ENCODE data around the gene ZDHHC7. TPM values are rescaled to one million over a fixed set of nuclear protein-coding genes. Genes with fewer than 3 reads are reported as not detected.

The ZDHHC7 gene
- total RNA-seq, 2 donors from 2014 or later = 17.5 to 39.2 TPM

- peak overlapping the region; percentile 87 to 93 (median 91) for H3K27ac ChIP-seq
- no peaks in the 10 kb centered on the region for H3K9me3 ChIP-seq
- no peak overlapping the region for H3K4me3 ChIP-seq
- TF ChIP-seq, protein P1, sequence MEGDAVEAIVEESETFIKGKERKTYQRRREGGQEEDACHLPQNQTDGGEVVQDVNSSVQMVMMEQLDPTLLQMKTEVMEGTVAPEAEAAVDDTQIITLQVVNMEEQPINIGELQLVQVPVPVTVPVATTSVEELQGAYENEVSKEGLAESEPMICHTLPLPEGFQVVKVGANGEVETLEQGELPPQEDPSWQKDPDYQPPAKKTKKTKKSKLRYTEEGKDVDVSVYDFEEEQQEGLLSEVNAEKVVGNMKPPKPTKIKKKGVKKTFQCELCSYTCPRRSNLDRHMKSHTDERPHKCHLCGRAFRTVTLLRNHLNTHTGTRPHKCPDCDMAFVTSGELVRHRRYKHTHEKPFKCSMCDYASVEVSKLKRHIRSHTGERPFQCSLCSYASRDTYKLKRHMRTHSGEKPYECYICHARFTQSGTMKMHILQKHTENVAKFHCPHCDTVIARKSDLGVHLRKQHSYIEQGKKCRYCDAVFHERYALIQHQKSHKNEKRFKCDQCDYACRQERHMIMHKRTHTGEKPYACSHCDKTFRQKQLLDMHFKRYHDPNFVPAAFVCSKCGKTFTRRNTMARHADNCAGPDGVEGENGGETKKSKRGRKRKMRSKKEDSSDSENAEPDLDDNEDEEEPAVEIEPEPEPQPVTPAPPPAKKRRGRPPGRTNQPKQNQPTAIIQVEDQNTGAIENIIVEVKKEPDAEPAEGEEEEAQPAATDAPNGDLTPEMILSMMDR (IDR thresholded peaks at IDR 0.05) = no peak
- no peak for TF ChIP-seq POLR2A (IDR thresholded peaks at IDR 0.05)
- H3K27me3 ChIP-seq = no peaks in the 10 kb centered on the region
- DNase-seq = peak in 2 of 4 donors; percentile 25 to 28
- H3K36me3 ChIP-seq (replicated peaks in 1 of 2; ENCODE audit: insufficient read depth in 1 of 2, low read depth in 2 of 2) = no peaks in the 10 kb centered on the region
- WGBS, 2 donors = 20 to 33% methylated on average over 4 of the region's 4 CpGs
- ATAC-seq = no peak
- H3K4me1 ChIP-seq = peaks cover 33% of the 10 kb centered on the region
- intact Hi-C loops (cut with DNase I) = no loop called here
These were observed 18.1 kb upstream of the ZDHHC7 start for GRCh38 chr16:85029408-85029784.

- DNase-seq (peak; percentile 83 to 93 (median 90)), ATAC-seq (peak; percentile 81)
- Histone ChIP-seq H3K4me1 (peaks cover 33% of the 10 kb centered on the region), H3K4me3 (no peak overlapping the region), H3K9me3 (no peaks in the 10 kb centered on the region), H3K36me3 (replicated peaks in 1 of 2; ENCODE audit: insufficient read depth in 1 of 2, low read depth in 2 of 2) (no peaks in the 10 kb centered on the region), H3K27ac (peak overlapping the region; percentile 87 to 93 (median 91)), H3K27me3 (no peaks in the 10 kb centered on the region)
- TF ChIP-seq, protein P1 (IDR thresholded peaks at IDR 0.05) = no peak
- peak; percentile 73 to 79 (median 77) for TF ChIP-seq POLR2A (IDR thresholded peaks at IDR 0.05)
- WGBS, 2 donors = 22 to 27% methylated on average over 17 of the region's 17 CpGs
- intact Hi-C loops (cut with DNase I) = no loop called here
These were observed 17.5 kb upstream of the ZDHHC7 start for GRCh38 chr16:85028685-85029407.

GRCh38 chr16:85027958-85028684 lies 16.8 kb upstream of the ZDHHC7 start:
- peak overlapping the region; percentile 61 to 76 for H3K4me3 ChIP-seq
- peak in 2 of 4 donors; percentile 17 to 37 for DNase-seq
- intact Hi-C loops (cut with DNase I) = no loop called here
- peak; percentile 19 for ATAC-seq
- peaks cover 33% of the 10 kb centered on the region for H3K4me1 ChIP-seq
- TF ChIP-seq, protein P1 (IDR thresholded peaks at IDR 0.05) = peak in 2 of 7 experiments; percentile 4 to 19
- no peak for TF ChIP-seq POLR2A (IDR thresholded peaks at IDR 0.05)
- no peaks in the 10 kb centered on the region for H3K27me3 ChIP-seq
- H3K9me3 ChIP-seq = no peaks in the 10 kb centered on the region
- WGBS, 2 donors = 1 to 3% methylated on average over 24 to 40 of the region's 41 CpGs
- H3K27ac ChIP-seq = peak overlapping the region; percentile 87 to 93 (median 91)
- no peaks in the 10 kb centered on the region for H3K36me3 ChIP-seq (replicated peaks in 1 of 2; ENCODE audit: insufficient read depth in 1 of 2, low read depth in 2 of 2)

- H3K27ac ChIP-seq = peak within 1 kb of the TSS; percentile 87 to 93 (median 91)
- H3K36me3 ChIP-seq (replicated peaks in 1 of 2; ENCODE audit: insufficient read depth in 1 of 2, low read depth in 2 of 2) = no peaks in the 10 kb centered on the region
- H3K4me3 ChIP-seq = peak within 1 kb of the TSS; percentile 61 to 76
- no peaks in the 10 kb centered on the region for H3K9me3 ChIP-seq
- H3K27me3 ChIP-seq = no peaks in the 10 kb centered on the region
- H3K4me1 ChIP-seq = peaks cover 33% of the 10 kb centered on the region
- DNase-seq (peak; percentile 94 to 97 (median 96)), ATAC-seq (peak; percentile 90)
- intact Hi-C loops (cut with DNase I) = no loop called here
- TF ChIP-seq POLR2A (IDR thresholded peaks at IDR 0.05) = peak; percentile 90 to 96 (median 94)
- TF ChIP-seq, protein P1 (IDR thresholded peaks at IDR 0.05) = peak in 4 of 7 experiments; percentile 9 to 41 (median 23)
- WGBS, 2 donors = 0 to 1% methylated on average over 6 to 59 of the region's 59 CpGs
These were observed 16.1 kb upstream of the ZDHHC7 start, which contains the start of gene KIAA0513 for GRCh38 chr16:85027349-85027957. KIAA0513 (plus strand) TSS chr16:85027795; CDS start chr16:85067072, 39,277 bp downstream.

Data from body of pancreas (tissue), 4 donors.